ENCODE data around the gene ATPAF2.

Gene ATPAF2

GRCh38 chr17:18014006-18014405 is 25.0 kb downstream of the ATPAF2 start:
- no peak for TF ChIP-seq CTCF (IDR thresholded peaks at IDR 0.05; ENCODE audit: insufficient read depth, missing control alignments)
- FAIRE-seq (no peak), DNase-seq (ENCODE audit: insufficient read length, low spot score) (no peak)

GRCh38 chr17:18011286-18011685 is 27.7 kb downstream of the ATPAF2 start:
- FAIRE-seq (no peak), DNase-seq (ENCODE audit: insufficient read length, low spot score) (no peak)
- TF ChIP-seq CTCF (IDR thresholded peaks at IDR 0.05; ENCODE audit: insufficient read depth, missing control alignments) = no peak

GRCh38 chr17:18009609-18010420 is 29.2 kb downstream of the ATPAF2 start:
- FAIRE-seq (no peak), DNase-seq (ENCODE audit: insufficient read length, low spot score) (no peak)
- no peak for TF ChIP-seq CTCF (IDR thresholded peaks at IDR 0.05; ENCODE audit: insufficient read depth, missing control alignments)

- FAIRE-seq (no peak), DNase-seq (ENCODE audit: insufficient read length, low spot score) (no peak)
- TF ChIP-seq CTCF (IDR thresholded peaks at IDR 0.05; ENCODE audit: insufficient read depth, missing control alignments) = no peak
Observed at GRCh38 chr17:18008496-18009268, 30.3 kb downstream of the ATPAF2 start.

GRCh38 chr17:18006495-18007239 is 32.3 kb downstream of the ATPAF2 start:
- FAIRE-seq = no peak
- DNase-seq (ENCODE audit: insufficient read length, low spot score) = no peak
- TF ChIP-seq CTCF (IDR thresholded peaks at IDR 0.05; ENCODE audit: insufficient read depth, missing control alignments) = no peak

- TF ChIP-seq CTCF (IDR thresholded peaks at IDR 0.05; ENCODE audit: insufficient read depth, missing control alignments) = no peak
- no peak for FAIRE-seq
- no peak for DNase-seq (ENCODE audit: insufficient read length, low spot score)
Observed at GRCh38 chr17:18005496-18005895, 33.5 kb downstream of the ATPAF2 start.
